PC-9 (cell line): ENCODE data around the gene SPDYE2. TPM values are rescaled to one million over a fixed set of nuclear protein-coding genes. Genes with fewer than 3 reads are reported as not detected.
"Not testable (repeated sequence)": the region's sequence is repeated elsewhere in the genome, so short reads cannot be mapped to it uniquely, and the experiment has no call there.

Source experiments
- BruUV-seq: library from RNA; stranded (reverse); fragments of 400-500 nt; replicated peaks from 2 replicates; lab custom pipeline; 2021; lab: Mats Ljungman, UMichigan
- CTCF ChIA-PET: fragments of 300-600 bp; sonication (Branson Sonifier 250); formaldehyde crosslinking; loops from one replicate; lab custom pipeline; 2022; ENCODE audit warnings: antibody characterized with exemption; lab: Charles Lee
- POLR2A ChIA-PET: fragments of 300-600 bp; sonication (Branson Sonifier 250); formaldehyde crosslinking; loops from one replicate; lab custom pipeline; 2022; ENCODE audit warnings: antibody characterized with exemption; ENCODE audit not compliant: unreplicated experiment; lab: Charles Lee
- DNase-seq, 2 experiments: peaks; one replicate each; pipeline versions ENCODE4 v3.0.0 to v3.0.0-alpha.2; 2015 to 2022; ENCODE audit warnings: mixed read lengths in 1 of 2
- H2AFZ ChIP-seq: fragments of 200-600 bp; sonication (generic); 2 replicates; pipeline ENCODE4 v1.8.1; 2017; ENCODE audit warnings: antibody characterized with exemption
- H3F3A ChIP-seq: fragments of 200-600 bp; sonication (generic); 2 replicates; pipeline ENCODE4 v1.8.1; 2017; ENCODE audit warnings: antibody characterized with exemption, mild to moderate bottlenecking, low read depth; ENCODE audit not compliant: insufficient read depth
- H3K27ac ChIP-seq: fragments of 200-600 bp; sonication (generic); 2 replicates; pipeline ENCODE4 v1.6.1; 2016; ENCODE audit warnings: mixed run types
- H3K27me3 ChIP-seq: fragments of 200-600 bp; sonication (generic); 2 replicates; pipeline ENCODE4 v1.6.1; 2016; ENCODE audit warnings: low read depth, mixed run types; ENCODE audit not compliant: insufficient read depth
- H3K36me3 ChIP-seq: fragments of 200-600 bp; sonication (generic); 2 replicates; pipeline ENCODE4 v1.6.1; 2016; ENCODE audit warnings: low read depth, mixed run types
- H3K4me1 ChIP-seq: fragments of 200-600 bp; sonication (generic); replicated peaks from 2 replicates; pipeline ENCODE4 v1.6.1; 2016; ENCODE audit warnings: mixed run types; ENCODE audit not compliant: insufficient read depth
- H3K4me2 ChIP-seq: fragments of 200-600 bp; sonication (generic); 2 replicates; pipeline ENCODE4 v1.6.1; 2017; ENCODE audit warnings: mixed run types
- H3K4me3 ChIP-seq: fragments of 200-600 bp; sonication (generic); 2 replicates; pipeline ENCODE4 v1.6.1; 2016; ENCODE audit warnings: mixed run types
- H3K79me2 ChIP-seq: fragments of 200-600 bp; sonication (generic); 2 replicates; pipeline ENCODE4 v1.6.1; 2017; ENCODE audit warnings: low read depth, mixed run types
- H3K9me2 ChIP-seq: fragments of 200-600 bp; sonication (generic); 2 replicates; pipeline ENCODE4 v1.8.1; 2017; ENCODE audit warnings: mild to moderate bottlenecking; ENCODE audit not compliant: insufficient read depth
- H3K9me3 ChIP-seq: fragments of 200-600 bp; sonication (generic); 2 replicates; pipeline ENCODE4 v1.8.1; 2016; ENCODE audit warnings: low read depth; ENCODE audit not compliant: insufficient read depth
- H4K20me1 ChIP-seq: fragments of 200-600 bp; sonication (generic); 2 replicates; pipeline ENCODE4 v1.8.1; 2017; ENCODE audit not compliant: insufficient read depth
- intact Hi-C: fragments of 100-400 bp; cut with micrococcal nuclease; formaldehyde crosslinking; loops from one replicate; pipeline ENCODE4 v1.10.0; 2022; ENCODE audit not compliant: unreplicated experiment
- total RNA-seq: library from RNA; stranded (reverse); gene quantifications from 2 replicates; pipeline ENCODE4 v1.2.3, GENCODE V29; 2021

Gene SPDYE2
- total RNA-seq, 1 experiment from 2014 or later, result not detected

GRCh38 chr7:102583495-102583894 lies 32.5 kb downstream of the SPDYE2 start:
- H3K4me2 ChIP-seq, H4K20me1 ChIP-seq, H3K79me2 ChIP-seq, H3K27me3 ChIP-seq, POLR2A ChIA-PET, H3K9me3 ChIP-seq, CTCF ChIA-PET, BruUV-seq, intact Hi-C loops, H3K9me2 ChIP-seq, H3K27ac ChIP-seq, H3K4me1 ChIP-seq, H3K36me3 ChIP-seq, DNase-seq, H3F3A ChIP-seq, H2AFZ ChIP-seq, H3K4me3 ChIP-seq: not testable (repeated sequence)

- H3K27me3 ChIP-seq, H3K4me3 ChIP-seq, H3K27ac ChIP-seq, H3K9me3 ChIP-seq, H4K20me1 ChIP-seq, intact Hi-C loops, H3K36me3 ChIP-seq, H3K4me1 ChIP-seq, BruUV-seq, H3K4me2 ChIP-seq, H3K9me2 ChIP-seq, POLR2A ChIA-PET, H3K79me2 ChIP-seq, CTCF ChIA-PET, H3F3A ChIP-seq, DNase-seq, H2AFZ ChIP-seq: not testable (repeated sequence)
Observed at GRCh38 chr7:102589857-102590256, 38.8 kb downstream of the SPDYE2 start.

- DNase-seq, result peak in 1 of 2 experiments; percentile 93
- H3K27ac ChIP-seq, H3K27me3 ChIP-seq, BruUV-seq, H3K9me2 ChIP-seq, H3F3A ChIP-seq, H2AFZ ChIP-seq, H3K4me1 ChIP-seq, H3K79me2 ChIP-seq, intact Hi-C loops, H3K9me3 ChIP-seq, CTCF ChIA-PET, H4K20me1 ChIP-seq, POLR2A ChIA-PET, H3K36me3 ChIP-seq, H3K4me3 ChIP-seq: not testable (repeated sequence)
- 0 out of 2 replicates have a peak overlapping the region, but pooled peaks have one; percentile 46 for H3K4me2 ChIP-seq
Observed at GRCh38 chr7:102592477-102593019, 41.5 kb downstream of the SPDYE2 start.

DNA sequence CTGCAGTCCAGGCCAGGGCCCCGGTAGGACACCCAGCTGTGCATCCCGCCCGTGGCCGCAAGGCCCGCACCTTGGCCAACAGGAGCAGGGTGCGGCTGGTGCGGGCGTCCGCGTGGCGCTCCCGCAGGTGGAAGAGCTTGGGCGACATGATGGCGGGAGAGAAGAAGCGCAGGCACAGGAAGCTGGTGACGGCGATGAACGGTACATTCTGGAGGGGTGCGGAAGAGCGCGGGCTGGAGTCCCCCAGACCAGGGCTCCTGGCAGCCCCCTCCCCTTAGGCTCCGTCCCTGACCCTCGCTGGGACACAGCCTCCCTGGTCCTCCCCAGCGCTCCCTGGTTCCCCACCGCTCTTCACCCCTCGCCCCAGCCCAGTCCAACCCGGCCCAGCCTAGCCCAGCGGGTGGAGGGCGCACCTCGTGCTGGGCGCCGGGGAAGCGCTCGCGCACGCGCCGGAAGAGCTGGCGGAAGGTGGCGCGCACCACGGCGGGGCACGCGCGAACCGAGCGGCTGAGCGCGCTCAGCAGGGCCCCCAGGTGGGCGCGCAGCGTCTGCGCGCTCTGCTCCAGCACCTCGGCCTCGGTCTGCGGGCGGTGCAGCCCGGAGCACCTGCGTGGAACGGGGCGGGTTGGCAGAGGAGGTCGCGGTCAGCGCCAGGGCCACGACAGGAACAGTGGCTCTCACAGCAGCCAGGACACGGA lies 42.8 kb downstream of the SPDYE2 start:
- H3K27me3 ChIP-seq, H3K36me3 ChIP-seq, H3K4me3 ChIP-seq, H3K4me2 ChIP-seq, CTCF ChIA-PET, H3K27ac ChIP-seq, H3K9me3 ChIP-seq, H3K79me2 ChIP-seq, POLR2A ChIA-PET, DNase-seq, H3K9me2 ChIP-seq, BruUV-seq, H2AFZ ChIP-seq, H3F3A ChIP-seq, H3K4me1 ChIP-seq, H4K20me1 ChIP-seq, intact Hi-C loops: not testable (repeated sequence)

- peak in 1 of 2 experiments; percentile 3 for DNase-seq
- H3K27ac ChIP-seq, POLR2A ChIA-PET, H3K4me2 ChIP-seq, CTCF ChIA-PET, BruUV-seq, H3K36me3 ChIP-seq, H3K9me3 ChIP-seq, H2AFZ ChIP-seq, H3K79me2 ChIP-seq, H3K9me2 ChIP-seq, intact Hi-C loops, H3K27me3 ChIP-seq, H3K4me1 ChIP-seq, H3F3A ChIP-seq, H4K20me1 ChIP-seq, H3K4me3 ChIP-seq: not testable (repeated sequence)
Observed at GRCh38 chr7:102596036-102596435, 45.0 kb downstream of the SPDYE2 start.

DNA sequence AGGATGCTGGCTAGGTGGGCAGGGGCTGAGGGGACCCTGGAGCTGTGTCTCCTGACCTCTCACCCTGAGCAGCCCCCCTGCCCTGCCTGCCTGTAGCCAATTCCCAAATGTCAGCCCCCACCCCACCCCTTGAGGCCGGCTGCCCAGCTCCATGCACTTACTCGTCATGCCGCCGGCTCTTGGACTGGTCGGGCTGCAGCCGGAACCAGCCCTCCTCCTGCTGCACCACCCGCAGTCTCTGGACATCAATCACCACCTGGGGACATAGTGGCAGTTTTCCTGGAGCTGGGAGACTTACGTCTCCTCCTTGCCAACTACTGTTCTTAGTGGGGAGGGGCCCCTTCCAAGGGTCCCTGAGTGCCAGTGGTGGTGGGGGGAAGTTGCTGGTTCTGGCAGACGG lies 48.7 kb downstream of the SPDYE2 start:
- DNase-seq, H3F3A ChIP-seq, H3K79me2 ChIP-seq, H3K4me2 ChIP-seq, intact Hi-C loops, H3K27me3 ChIP-seq, H3K9me3 ChIP-seq, CTCF ChIA-PET, H3K4me1 ChIP-seq, POLR2A ChIA-PET, H3K4me3 ChIP-seq, H3K9me2 ChIP-seq, H3K27ac ChIP-seq, H3K36me3 ChIP-seq, H4K20me1 ChIP-seq, H2AFZ ChIP-seq, BruUV-seq: not testable (repeated sequence)

- H3F3A ChIP-seq, H2AFZ ChIP-seq, CTCF ChIA-PET, H3K9me3 ChIP-seq, H3K9me2 ChIP-seq, H3K27me3 ChIP-seq, BruUV-seq, H4K20me1 ChIP-seq, intact Hi-C loops, H3K4me2 ChIP-seq, H3K27ac ChIP-seq, H3K36me3 ChIP-seq, DNase-seq, POLR2A ChIA-PET, H3K4me1 ChIP-seq, H3K4me3 ChIP-seq, H3K79me2 ChIP-seq: not testable (repeated sequence)
Observed at GRCh38 chr7:102602317-102602716, 51.3 kb downstream of the SPDYE2 start.
